K562 (cell line): ENCODE data around the gene CCDC106. TPM values are rescaled to one million over a fixed set of nuclear protein-coding genes. Genes with fewer than 3 reads are reported as not detected.

Source experiments
- HIVEP1 ChIP-seq: fragments of 250-450 bp; sonication (Bioruptor Pico); IDR thresholded peaks from 2 replicates; pipeline ENCODE4 v1.4.0; 2020; ENCODE audit warnings: mild to moderate bottlenecking
- MAZ ChIP-seq, 2 experiments: fragments of 450-650 bp in 1 of 2; sonication (generic) in 1 of 2; formaldehyde crosslinking; IDR thresholded peaks in 1 of 2; conservative IDR thresholded peaks in 1 of 2; 2 replicates each; pipeline versions ENCODE4 v1.4.0 to v1.5.0; 2020; ENCODE audit warnings: mild to moderate bottlenecking in 1 of 2, missing genetic modification reagents in 1 of 2
- MCM2 ChIP-seq: fragments of 450-650 bp; IDR thresholded peaks from 2 replicates; pipeline ENCODE4 v1.6.1; 2017; ENCODE audit warnings: low read depth, mild to moderate bottlenecking
- NCOA1 ChIP-seq: fragments of 450-650 bp; IDR thresholded peaks from 2 replicates; pipeline ENCODE4 v1.6.1; 2016; ENCODE audit warnings: low read depth
- NFXL1 ChIP-seq: fragments of 450-650 bp; formaldehyde crosslinking; IDR thresholded peaks from 2 replicates; pipeline ENCODE4 v1.4.0; 2021; ENCODE audit warnings: mild to moderate bottlenecking
- NUFIP1 ChIP-seq: fragments of 450-650 bp; IDR thresholded peaks from 2 replicates; pipeline ENCODE4 v1.6.1; 2018; ENCODE audit not compliant: partially characterized antibody
- POU5F1 ChIP-seq: fragments of 150-350 bp; IDR thresholded peaks from 2 replicates; pipeline ENCODE4 v1.6.1; 2014; ENCODE audit warnings: borderline replicate concordance, low read length, low read depth, mild to moderate bottlenecking; ENCODE audit not compliant: partially characterized antibody
- RBM17 ChIP-seq: fragments of 200-400 bp; formaldehyde crosslinking; IDR thresholded peaks from 2 replicates; pipeline ENCODE4 v1.6.1; 2017; ENCODE audit warnings: low read depth, mild to moderate bottlenecking, low read length, borderline replicate concordance
- SRSF3 ChIP-seq: fragments of 200-400 bp; formaldehyde crosslinking; IDR thresholded peaks from 2 replicates; pipeline ENCODE4 v1.6.1; 2016; ENCODE audit warnings: mild to moderate bottlenecking, low read length, moderate library complexity; ENCODE audit not compliant: insufficient read depth
- TAF9B ChIP-seq: fragments of 450-650 bp; IDR thresholded peaks from 2 replicates; pipeline ENCODE4 v1.6.1; 2018; ENCODE audit warnings: mild to moderate bottlenecking; ENCODE audit not compliant: partially characterized antibody
- ZNF263 ChIP-seq: sonication (generic); formaldehyde crosslinking; IDR thresholded peaks from 2 replicates; pipeline ENCODE4 v1.8.0; 2022; ENCODE audit warnings: mild to moderate bottlenecking, missing genetic modification reagents, borderline replicate concordance
- ZNF436 ChIP-seq: fragments of 250-450, 450-650 bp; sonication (Bioruptor Pico); formaldehyde crosslinking; IDR thresholded peaks from 2 replicates; pipeline ENCODE4 v1.7.0; 2020; ENCODE audit warnings: mild to moderate bottlenecking
- ZNF561 ChIP-seq: fragments of 450-650 bp; formaldehyde crosslinking; conservative IDR thresholded peaks from 2 replicates; pipeline ENCODE4 v1.4.0; 2020; ENCODE audit warnings: mild to moderate bottlenecking, moderate library complexity
- ZNF707 ChIP-seq: fragments of 250-450 bp; sonication (Bioruptor Pico); conservative IDR thresholded peaks from 2 replicates; pipeline ENCODE4 v1.8.0; 2022; ENCODE audit warnings: inconsistent platforms, mild to moderate bottlenecking, moderate library complexity
- polyA plus RNA-seq, 8 experiments: library from polyadenylated mRNA; depleted of rRNA in 4 of 8; stranded (reverse) in 5 of 8; unstranded in 3 of 8; fragments of >200 nt; fragmentation: Nextera tagmentation in 2 of 8; fragmentation: Illumina TruSeq in 1 of 8; extraction: Ambion mirVana in 2 of 8; extraction: Trizol in 1 of 8; gene quantifications; 2 replicates each; pipeline versions ENCODE4 v1.2.1 to v1.2.3, GENCODE V29; 2011 to 2014; ENCODE audit warnings: inconsistent platforms in 1 of 8, missing spikeins in 1 of 8
- total RNA-seq, 7 experiments: library from RNA; depleted of rRNA in 6 of 7; stranded (reverse); fragments of >200 nt in 6 of 7; fragmentation: Illumina TruSeq in 2 of 7; extraction: Trizol in 2 of 7; gene quantifications; 2 replicates each; pipeline versions ENCODE4 v1.2.1 to v1.2.3, GENCODE V29; 2011 to 2021; ENCODE audit warnings: low replicate concordance in 1 of 7
- TF ChIP-seq, protein P1 (sequence below): sonication (generic); formaldehyde crosslinking; IDR thresholded peaks from 2 replicates; pipeline ENCODE4 v1.4.0; 2020; ENCODE audit warnings: mild to moderate bottlenecking, missing genetic modification reagents
- TF ChIP-seq, protein P2 (sequence below), 2 experiments: fragments of 450-650 bp; IDR thresholded peaks; 2 replicates each; pipeline ENCODE4 v1.6.1; 2018; ENCODE audit warnings: mild to moderate bottlenecking in 2 of 2, low read depth in 1 of 2; ENCODE audit not compliant: partially characterized antibody in 2 of 2
- TF ChIP-seq, protein P3 (sequence below): fragments of 250-450 bp; sonication (Bioruptor Pico); IDR thresholded peaks from 2 replicates; pipeline ENCODE4 v1.9.0; 2021; ENCODE audit warnings: mild to moderate bottlenecking, inconsistent platforms
- TF ChIP-seq, protein P4 (sequence below): sonication (generic); formaldehyde crosslinking; IDR thresholded peaks from 2 replicates; pipeline ENCODE4 v1.8.1; 2022; ENCODE audit warnings: missing genetic modification reagents

The CCDC106 gene
- total and polyA plus RNA-seq, 9 of the 15 experiments (the other 6 are each of a cell fraction or from before 2014, with no cell fraction given) = 0.10 to 27.5 (median 15.0) TPM; not detected in 1

DNA sequence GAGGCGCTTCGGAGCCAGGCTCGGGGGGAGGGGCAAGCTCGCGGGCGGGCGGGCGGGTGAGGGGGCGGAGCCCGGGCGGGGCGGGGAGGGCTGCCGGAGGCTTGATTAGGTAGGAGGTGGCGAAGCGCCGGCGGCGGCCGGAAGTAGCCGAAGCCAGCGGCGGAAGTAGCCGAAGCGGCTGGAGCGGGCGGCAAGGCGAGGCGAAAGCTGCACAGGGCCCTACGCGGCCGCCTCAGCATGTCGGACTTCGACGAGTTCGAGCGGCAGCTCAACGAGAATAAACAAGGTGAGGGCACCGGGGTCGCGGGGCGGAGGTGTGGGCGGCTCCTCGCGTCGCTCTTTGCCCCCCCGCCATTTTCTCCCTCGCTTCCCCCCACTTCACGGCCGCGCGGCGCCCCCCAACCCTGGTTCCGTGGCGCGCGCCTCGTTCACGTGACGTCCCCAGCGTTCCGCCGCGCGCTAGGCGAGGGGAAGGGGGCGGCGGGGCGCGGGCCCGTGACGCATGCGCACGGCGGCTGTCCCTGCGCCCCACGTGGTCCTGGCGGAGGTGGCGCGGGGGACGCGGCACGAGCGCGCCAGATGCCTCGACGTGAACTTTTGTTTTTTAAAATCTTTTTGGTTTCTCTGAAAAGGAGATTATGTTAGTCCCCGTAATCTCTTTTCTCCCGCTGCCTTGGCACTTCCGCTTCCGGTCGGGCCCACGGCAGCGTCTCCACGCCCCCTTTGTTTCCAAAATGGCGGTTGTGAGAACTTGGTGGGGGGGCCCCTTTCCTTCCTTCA, 7.0 kb downstream of the CCDC106 start, which contains the start of gene U2AF2 (continued):
- TF ChIP-seq, protein P1, sequence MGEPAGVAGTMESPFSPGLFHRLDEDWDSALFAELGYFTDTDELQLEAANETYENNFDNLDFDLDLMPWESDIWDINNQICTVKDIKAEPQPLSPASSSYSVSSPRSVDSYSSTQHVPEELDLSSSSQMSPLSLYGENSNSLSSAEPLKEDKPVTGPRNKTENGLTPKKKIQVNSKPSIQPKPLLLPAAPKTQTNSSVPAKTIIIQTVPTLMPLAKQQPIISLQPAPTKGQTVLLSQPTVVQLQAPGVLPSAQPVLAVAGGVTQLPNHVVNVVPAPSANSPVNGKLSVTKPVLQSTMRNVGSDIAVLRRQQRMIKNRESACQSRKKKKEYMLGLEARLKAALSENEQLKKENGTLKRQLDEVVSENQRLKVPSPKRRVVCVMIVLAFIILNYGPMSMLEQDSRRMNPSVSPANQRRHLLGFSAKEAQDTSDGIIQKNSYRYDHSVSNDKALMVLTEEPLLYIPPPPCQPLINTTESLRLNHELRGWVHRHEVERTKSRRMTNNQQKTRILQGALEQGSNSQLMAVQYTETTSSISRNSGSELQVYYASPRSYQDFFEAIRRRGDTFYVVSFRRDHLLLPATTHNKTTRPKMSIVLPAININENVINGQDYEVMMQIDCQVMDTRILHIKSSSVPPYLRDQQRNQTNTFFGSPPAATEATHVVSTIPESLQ (CRISPR knock-in tag) = no peak
- TF ChIP-seq NFXL1 (no peak), ZNF561 (CRISPR knock-in tag) (no peak), SRSF3 (no peak), ZNF436 (no peak), NCOA1 (no peak), NUFIP1 (no peak), HIVEP1 (CRISPR knock-in tag) (no peak), RBM17 (no peak), MAZ (CRISPR knock-in tag; conservative IDR thresholded peaks at IDR 0.05 in 1 of 2, IDR thresholded peaks at IDR 0.05 in 1 of 2) (peak; percentile 46 to 92), ZNF707 (no peak), TAF9B (peak; percentile 61), POU5F1 (no peak), MCM2 (no peak), ZNF263 (CRISPR knock-in tag) (peak; percentile 62)
- TF ChIP-seq, protein P2, sequence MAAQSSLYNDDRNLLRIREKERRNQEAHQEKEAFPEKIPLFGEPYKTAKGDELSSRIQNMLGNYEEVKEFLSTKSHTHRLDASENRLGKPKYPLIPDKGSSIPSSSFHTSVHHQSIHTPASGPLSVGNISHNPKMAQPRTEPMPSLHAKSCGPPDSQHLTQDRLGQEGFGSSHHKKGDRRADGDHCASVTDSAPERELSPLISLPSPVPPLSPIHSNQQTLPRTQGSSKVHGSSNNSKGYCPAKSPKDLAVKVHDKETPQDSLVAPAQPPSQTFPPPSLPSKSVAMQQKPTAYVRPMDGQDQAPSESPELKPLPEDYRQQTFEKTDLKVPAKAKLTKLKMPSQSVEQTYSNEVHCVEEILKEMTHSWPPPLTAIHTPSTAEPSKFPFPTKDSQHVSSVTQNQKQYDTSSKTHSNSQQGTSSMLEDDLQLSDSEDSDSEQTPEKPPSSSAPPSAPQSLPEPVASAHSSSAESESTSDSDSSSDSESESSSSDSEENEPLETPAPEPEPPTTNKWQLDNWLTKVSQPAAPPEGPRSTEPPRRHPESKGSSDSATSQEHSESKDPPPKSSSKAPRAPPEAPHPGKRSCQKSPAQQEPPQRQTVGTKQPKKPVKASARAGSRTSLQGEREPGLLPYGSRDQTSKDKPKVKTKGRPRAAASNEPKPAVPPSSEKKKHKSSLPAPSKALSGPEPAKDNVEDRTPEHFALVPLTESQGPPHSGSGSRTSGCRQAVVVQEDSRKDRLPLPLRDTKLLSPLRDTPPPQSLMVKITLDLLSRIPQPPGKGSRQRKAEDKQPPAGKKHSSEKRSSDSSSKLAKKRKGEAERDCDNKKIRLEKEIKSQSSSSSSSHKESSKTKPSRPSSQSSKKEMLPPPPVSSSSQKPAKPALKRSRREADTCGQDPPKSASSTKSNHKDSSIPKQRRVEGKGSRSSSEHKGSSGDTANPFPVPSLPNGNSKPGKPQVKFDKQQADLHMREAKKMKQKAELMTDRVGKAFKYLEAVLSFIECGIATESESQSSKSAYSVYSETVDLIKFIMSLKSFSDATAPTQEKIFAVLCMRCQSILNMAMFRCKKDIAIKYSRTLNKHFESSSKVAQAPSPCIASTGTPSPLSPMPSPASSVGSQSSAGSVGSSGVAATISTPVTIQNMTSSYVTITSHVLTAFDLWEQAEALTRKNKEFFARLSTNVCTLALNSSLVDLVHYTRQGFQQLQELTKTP (IDR thresholded peaks at IDR 0.05; ENCODE audit: low read depth in 1 of 2, partially characterized antibody in 2 of 2) = no peak
- TF ChIP-seq, protein P3, sequence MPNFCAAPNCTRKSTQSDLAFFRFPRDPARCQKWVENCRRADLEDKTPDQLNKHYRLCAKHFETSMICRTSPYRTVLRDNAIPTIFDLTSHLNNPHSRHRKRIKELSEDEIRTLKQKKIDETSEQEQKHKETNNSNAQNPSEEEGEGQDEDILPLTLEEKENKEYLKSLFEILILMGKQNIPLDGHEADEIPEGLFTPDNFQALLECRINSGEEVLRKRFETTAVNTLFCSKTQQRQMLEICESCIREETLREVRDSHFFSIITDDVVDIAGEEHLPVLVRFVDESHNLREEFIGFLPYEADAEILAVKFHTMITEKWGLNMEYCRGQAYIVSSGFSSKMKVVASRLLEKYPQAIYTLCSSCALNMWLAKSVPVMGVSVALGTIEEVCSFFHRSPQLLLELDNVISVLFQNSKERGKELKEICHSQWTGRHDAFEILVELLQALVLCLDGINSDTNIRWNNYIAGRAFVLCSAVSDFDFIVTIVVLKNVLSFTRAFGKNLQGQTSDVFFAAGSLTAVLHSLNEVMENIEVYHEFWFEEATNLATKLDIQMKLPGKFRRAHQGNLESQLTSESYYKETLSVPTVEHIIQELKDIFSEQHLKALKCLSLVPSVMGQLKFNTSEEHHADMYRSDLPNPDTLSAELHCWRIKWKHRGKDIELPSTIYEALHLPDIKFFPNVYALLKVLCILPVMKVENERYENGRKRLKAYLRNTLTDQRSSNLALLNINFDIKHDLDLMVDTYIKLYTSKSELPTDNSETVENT = peak; percentile 66; the same call in 1 of the 2 replicates
- TF ChIP-seq, protein P4, sequence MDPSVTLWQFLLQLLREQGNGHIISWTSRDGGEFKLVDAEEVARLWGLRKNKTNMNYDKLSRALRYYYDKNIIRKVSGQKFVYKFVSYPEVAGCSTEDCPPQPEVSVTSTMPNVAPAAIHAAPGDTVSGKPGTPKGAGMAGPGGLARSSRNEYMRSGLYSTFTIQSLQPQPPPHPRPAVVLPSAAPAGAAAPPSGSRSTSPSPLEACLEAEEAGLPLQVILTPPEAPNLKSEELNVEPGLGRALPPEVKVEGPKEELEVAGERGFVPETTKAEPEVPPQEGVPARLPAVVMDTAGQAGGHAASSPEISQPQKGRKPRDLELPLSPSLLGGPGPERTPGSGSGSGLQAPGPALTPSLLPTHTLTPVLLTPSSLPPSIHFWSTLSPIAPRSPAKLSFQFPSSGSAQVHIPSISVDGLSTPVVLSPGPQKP (CRISPR knock-in tag) = peak; percentile 82; the same call in 1 of the 2 replicates
